Measurements from ENCODE around the gene EXOC3L1. TPM values are rescaled to one million over a fixed set of nuclear protein-coding genes. Genes with fewer than 3 reads are reported as not detected.
A peak's percentile ranks its signal among the peaks of the same experiment; 100 is the strongest.

The EXOC3L1 gene
- total and polyA plus RNA-seq, 8 donors = 7.5 to 16.9 (median 10.4) TPM

DNA sequence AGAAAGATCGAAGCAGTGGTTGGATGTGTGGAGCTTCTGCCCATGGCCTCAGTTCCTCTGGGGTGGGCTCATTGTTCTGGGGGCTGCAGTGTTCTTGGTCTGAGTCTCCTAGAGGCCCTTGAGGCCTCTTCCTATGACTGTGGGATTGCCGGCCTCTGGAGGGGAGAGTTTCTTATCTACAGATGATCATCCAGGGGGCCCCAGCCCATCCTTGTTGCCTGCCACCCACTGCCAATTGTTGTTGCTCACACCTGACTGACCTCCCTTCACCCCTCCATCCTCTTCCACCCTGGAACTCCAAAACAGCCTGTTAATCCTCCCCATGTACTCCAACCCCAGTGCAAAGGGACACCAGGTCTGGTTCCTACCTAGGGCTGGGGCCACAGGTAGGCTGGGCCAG, 45.0 kb downstream of the EXOC3L1 start:
- intact Hi-C loops (cut with DNase I) = no loop called here
- ATAC-seq (no peak), DNase-seq (no peak)
- Histone ChIP-seq H3K27ac (no peak overlapping the region), H3K36me3 (peaks cover 0 to 97% of the 10 kb centered on the region in 2 donors), H3K4me3 (no peak overlapping the region), H3K9me3 (no peaks in the 10 kb centered on the region), H3K27me3 (peaks cover 0 to 9% of the 10 kb centered on the region in 2 donors), H3K4me1 (peaks cover 0 to 5% of the 10 kb centered on the region in 2 donors)
- TF ChIP-seq, protein P1, sequence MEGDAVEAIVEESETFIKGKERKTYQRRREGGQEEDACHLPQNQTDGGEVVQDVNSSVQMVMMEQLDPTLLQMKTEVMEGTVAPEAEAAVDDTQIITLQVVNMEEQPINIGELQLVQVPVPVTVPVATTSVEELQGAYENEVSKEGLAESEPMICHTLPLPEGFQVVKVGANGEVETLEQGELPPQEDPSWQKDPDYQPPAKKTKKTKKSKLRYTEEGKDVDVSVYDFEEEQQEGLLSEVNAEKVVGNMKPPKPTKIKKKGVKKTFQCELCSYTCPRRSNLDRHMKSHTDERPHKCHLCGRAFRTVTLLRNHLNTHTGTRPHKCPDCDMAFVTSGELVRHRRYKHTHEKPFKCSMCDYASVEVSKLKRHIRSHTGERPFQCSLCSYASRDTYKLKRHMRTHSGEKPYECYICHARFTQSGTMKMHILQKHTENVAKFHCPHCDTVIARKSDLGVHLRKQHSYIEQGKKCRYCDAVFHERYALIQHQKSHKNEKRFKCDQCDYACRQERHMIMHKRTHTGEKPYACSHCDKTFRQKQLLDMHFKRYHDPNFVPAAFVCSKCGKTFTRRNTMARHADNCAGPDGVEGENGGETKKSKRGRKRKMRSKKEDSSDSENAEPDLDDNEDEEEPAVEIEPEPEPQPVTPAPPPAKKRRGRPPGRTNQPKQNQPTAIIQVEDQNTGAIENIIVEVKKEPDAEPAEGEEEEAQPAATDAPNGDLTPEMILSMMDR (IDR thresholded peaks at IDR 0.05) = no peak

DNA sequence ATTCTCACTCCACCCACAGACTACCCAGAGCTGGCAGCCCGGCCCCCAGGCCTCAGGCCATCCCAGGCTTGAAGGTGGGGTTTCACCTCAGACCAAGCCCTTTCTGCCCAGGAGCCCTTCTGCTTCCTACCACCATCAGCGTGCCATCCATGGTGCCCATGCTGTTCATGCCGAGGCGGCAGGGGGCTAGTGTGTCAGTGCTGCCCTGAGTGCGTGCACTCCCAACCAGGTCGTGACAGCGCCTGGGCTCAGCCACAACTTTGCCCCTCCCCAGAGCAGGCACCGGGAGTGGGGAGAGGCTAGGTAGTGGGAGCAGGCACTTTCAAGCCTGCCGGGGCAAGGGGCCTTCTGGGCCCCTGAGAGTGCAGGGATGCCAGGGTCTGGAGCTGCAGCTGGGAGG, 47.6 kb downstream of the EXOC3L1 start:
- no peaks in the 10 kb centered on the region for H3K4me1 ChIP-seq
- no peaks in the 10 kb centered on the region for H3K9me3 ChIP-seq
- DNase-seq (peak in 1 of 4 donors; percentile 41), ATAC-seq (no peak)
- H3K4me3 ChIP-seq = no peak overlapping the region
- no peak overlapping the region for H3K27ac ChIP-seq
- peaks cover 0 to 100% of the 10 kb centered on the region in 2 donors for H3K36me3 ChIP-seq
- intact Hi-C loops (cut with DNase I) = no loop called here
- TF ChIP-seq, protein P1 (IDR thresholded peaks at IDR 0.05) = no peak
- no peaks in the 10 kb centered on the region for H3K27me3 ChIP-seq

DNA sequence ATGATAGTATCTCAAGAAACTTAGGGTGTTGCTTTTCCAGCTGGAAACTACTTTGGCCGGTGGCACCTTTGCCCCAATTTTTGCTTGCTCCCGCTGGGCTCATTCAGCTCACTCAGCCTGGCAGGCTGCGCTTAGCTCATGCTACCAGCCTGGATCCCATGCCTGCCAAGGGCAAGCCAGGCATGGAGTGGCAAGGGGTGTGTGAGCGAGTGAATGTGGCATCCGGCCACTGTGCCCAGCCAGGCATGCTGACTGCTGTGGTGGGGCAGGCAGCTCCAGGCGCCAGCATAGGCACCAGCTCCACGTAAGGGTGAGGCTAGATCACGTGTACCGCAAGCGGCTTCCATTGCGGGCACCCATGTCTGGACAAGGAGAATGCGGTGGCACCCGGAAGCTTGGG, 48.5 kb downstream of the EXOC3L1 start:
- DNase-seq (peak in 1 of 4 donors; percentile 59), ATAC-seq (no peak)
- Histone ChIP-seq H3K4me1 (no peaks in the 10 kb centered on the region), H3K9me3 (no peaks in the 10 kb centered on the region), H3K27ac (no peak overlapping the region), H3K27me3 (no peaks in the 10 kb centered on the region), H3K36me3 (peaks cover 0 to 100% of the 10 kb centered on the region in 2 donors), H3K4me3 (no peak overlapping the region)
- TF ChIP-seq, protein P1 (IDR thresholded peaks at IDR 0.05) = no peak
- intact Hi-C loops (cut with DNase I) = no loop called here

DNA sequence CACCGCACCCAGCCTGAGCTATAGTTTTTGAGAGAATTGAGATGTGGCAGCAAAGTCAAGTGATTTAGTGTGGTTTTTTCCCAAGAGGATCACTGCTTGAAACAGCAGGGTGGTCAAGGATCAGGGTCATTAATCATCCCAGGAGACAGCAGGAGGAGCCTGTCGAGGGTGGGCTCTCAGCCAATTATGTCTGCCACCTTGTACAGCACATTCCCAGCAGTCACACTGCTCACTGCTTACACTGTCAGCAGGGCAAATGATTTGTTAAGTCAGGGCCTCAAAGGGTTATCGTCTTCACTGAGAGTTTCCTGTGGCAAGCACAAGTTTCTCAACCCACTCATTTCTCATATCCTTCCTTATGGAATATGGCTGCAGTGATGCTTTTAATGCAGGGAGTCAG, 52.3 kb downstream of the EXOC3L1 start:
- intact Hi-C loops (cut with DNase I) = no loop called here
- peaks cover 0 to 100% of the 10 kb centered on the region in 2 donors for H3K36me3 ChIP-seq
- no peak for DNase-seq

More for the DNA sequence above, 52.3 kb downstream of the EXOC3L1 start:
- no peaks in the 10 kb centered on the region for H3K9me3 ChIP-seq
- no peaks in the 10 kb centered on the region for H3K27me3 ChIP-seq
- H3K4me1 ChIP-seq = no peaks in the 10 kb centered on the region
- TF ChIP-seq, protein P1 (IDR thresholded peaks at IDR 0.05) = no peak
- H3K27ac ChIP-seq = no peak overlapping the region
- H3K4me3 ChIP-seq = no peak overlapping the region
- ATAC-seq = no peak

Small RNA genes lying within 50 kb of the gene (microRNA-seq; reads per million reads assigned to microRNA genes)
- 142 to 156 reads per million in 2 donors for gene MIR328

Other genes with a start within 250 kb of the EXOC3L1 start
- gene CES3, start 228.9 kb downstream of the EXOC3L1 start, total RNA-seq = 1 to 10 TPM in 1 of 2 donors, under 1 TPM in 1; 0.79 to 1.6 TPM
- gene CES3, start 228.9 kb downstream of the EXOC3L1 start, polyA plus RNA-seq (ENCODE audit: insufficient read length in 6 of 6) = 1 to 10 TPM; 3.5 to 5.3 (median 4.8) TPM
- gene CES4A, start 201.5 kb downstream of the EXOC3L1 start, total RNA-seq = 10 to 100 TPM in 1 of 2 donors, 1 to 10 TPM in 1; 9.3 to 14.3 TPM
- gene CES4A, start 201.5 kb downstream of the EXOC3L1 start, polyA plus RNA-seq (ENCODE audit: insufficient read length in 6 of 6) = 10 to 100 TPM in 1 of 6 donors, 1 to 10 TPM in 5; 6.1 to 10.0 (median 7.8) TPM
- 10 to 100 TPM; 46.8 to 47.6 TPM for gene CBFB, start 161.0 kb downstream of the EXOC3L1 start, total RNA-seq
- 10 to 100 TPM; 58.4 to 69.9 (median 64.8) TPM for gene CBFB, start 161.0 kb downstream of the EXOC3L1 start, polyA plus RNA-seq (ENCODE audit: insufficient read length in 6 of 6)
- gene PHAF1, start 80.2 kb downstream of the EXOC3L1 start, total RNA-seq = 10 to 100 TPM; 12.3 to 21.7 TPM
- gene PHAF1, start 80.2 kb downstream of the EXOC3L1 start, polyA plus RNA-seq (ENCODE audit: insufficient read length in 6 of 6) = 10 to 100 TPM; 22.7 to 26.5 (median 23.6) TPM
- 10 to 100 TPM; 18.6 to 29.4 TPM for gene B3GNT9, start 39.1 kb downstream of the EXOC3L1 start, total RNA-seq
- gene B3GNT9, start 39.1 kb downstream of the EXOC3L1 start, polyA plus RNA-seq (ENCODE audit: insufficient read length in 6 of 6) = 10 to 100 TPM; 16.2 to 25.7 (median 19.9) TPM
- 10 to 100 TPM; 25.1 to 25.5 TPM for gene TRADD, start 30.2 kb downstream of the EXOC3L1 start, total RNA-seq
- 1 to 10 TPM; 5.8 to 8.6 (median 7.8) TPM for gene TRADD, start 30.2 kb downstream of the EXOC3L1 start, polyA plus RNA-seq (ENCODE audit: insufficient read length in 6 of 6)
- 10 to 100 TPM; 22.1 to 22.9 TPM for gene FBXL8, start 30.2 kb downstream of the EXOC3L1 start, total RNA-seq
- 1 to 10 TPM; 1.8 to 4.1 (median 3.2) TPM for gene FBXL8, start 30.2 kb downstream of the EXOC3L1 start, polyA plus RNA-seq (ENCODE audit: insufficient read length in 6 of 6)
- gene HSF4, start 25.4 kb downstream of the EXOC3L1 start, total RNA-seq = 10 to 100 TPM; 28.1 to 38.2 TPM
- gene HSF4, start 25.4 kb downstream of the EXOC3L1 start, polyA plus RNA-seq (ENCODE audit: insufficient read length in 6 of 6) = 1 to 10 TPM; 2.5 to 5.9 (median 4.8) TPM
- 10 to 100 TPM; 29.5 to 36.7 TPM for gene NOL3, start 19.6 kb downstream of the EXOC3L1 start, total RNA-seq
- gene NOL3, start 19.6 kb downstream of the EXOC3L1 start, polyA plus RNA-seq (ENCODE audit: insufficient read length in 6 of 6) = 10 to 100 TPM; 11.9 to 19.6 (median 17.3) TPM
- 10 to 100 TPM; 36.8 to 44.7 TPM for gene MATCAP1, start 6.2 kb downstream of the EXOC3L1 start, total RNA-seq
- 10 to 100 TPM; 43.5 to 66.9 (median 59.5) TPM for gene MATCAP1, start 6.2 kb downstream of the EXOC3L1 start, polyA plus RNA-seq (ENCODE audit: insufficient read length in 6 of 6)
- gene E2F4, start 2.0 kb upstream of the EXOC3L1 start, total RNA-seq = 10 to 100 TPM; 47.7 to 81.4 TPM
- gene E2F4, start 2.0 kb upstream of the EXOC3L1 start, polyA plus RNA-seq (ENCODE audit: insufficient read length in 6 of 6) = 10 to 100 TPM; 45.7 to 70.8 (median 53.9) TPM
- 10 to 100 TPM; 14.8 to 21.2 TPM for gene ELMO3, start 9.0 kb upstream of the EXOC3L1 start, total RNA-seq
- gene ELMO3, start 9.0 kb upstream of the EXOC3L1 start, polyA plus RNA-seq (ENCODE audit: insufficient read length in 6 of 6) = 1 to 10 TPM; 4.9 to 9.6 (median 6.8) TPM
- gene TMEM208, start 37.0 kb upstream of the EXOC3L1 start, total RNA-seq = 10 to 100 TPM; 43.8 to 56.9 TPM
- 10 to 100 TPM; 23.1 to 26.4 (median 24.8) TPM for gene TMEM208, start 37.0 kb upstream of the EXOC3L1 start, polyA plus RNA-seq (ENCODE audit: insufficient read length in 6 of 6)
- gene FHOD1, start 57.3 kb upstream of the EXOC3L1 start, total RNA-seq = 100 to 1,000 TPM in 1 of 2 donors, 10 to 100 TPM in 1; 68.4 to 132 TPM
- gene FHOD1, start 57.3 kb upstream of the EXOC3L1 start, polyA plus RNA-seq (ENCODE audit: insufficient read length in 6 of 6) = 100 to 1,000 TPM; 161 to 300 (median 202) TPM
- 1 to 10 TPM; 3.2 to 4.0 TPM for gene SLC9A5, start 58.8 kb upstream of the EXOC3L1 start, total RNA-seq
- gene SLC9A5, start 58.8 kb upstream of the EXOC3L1 start, polyA plus RNA-seq (ENCODE audit: insufficient read length in 6 of 6) = 10 to 100 TPM; 18.8 to 26.1 (median 22.6) TPM
- gene PLEKHG4, start 89.4 kb upstream of the EXOC3L1 start, total RNA-seq = 10 to 100 TPM; 24.9 to 28.5 TPM
- gene PLEKHG4, start 89.4 kb upstream of the EXOC3L1 start, polyA plus RNA-seq (ENCODE audit: insufficient read length in 6 of 6) = 10 to 100 TPM; 28.8 to 40.3 (median 35.6) TPM
- gene KCTD19, start 136.6 kb upstream of the EXOC3L1 start, total RNA-seq = under 1 TPM in 1 of 2 donors, not detected in 1; 0.73 TPM
- gene KCTD19, start 136.6 kb upstream of the EXOC3L1 start, polyA plus RNA-seq (ENCODE audit: insufficient read length in 6 of 6) = 10 to 100 TPM in 1 of 6 donors, 1 to 10 TPM in 5; 6.9 to 13.1 (median 8.4) TPM
- gene LRRC36, start 136.7 kb upstream of the EXOC3L1 start, total RNA-seq = 10 to 100 TPM in 1 of 2 donors, 1 to 10 TPM in 1; 3.0 to 19.5 TPM
- 10 to 100 TPM; 46.6 to 73.6 (median 62.2) TPM for gene LRRC36, start 136.7 kb upstream of the EXOC3L1 start, polyA plus RNA-seq (ENCODE audit: insufficient read length in 6 of 6)
- gene TPPP3, start 203.4 kb upstream of the EXOC3L1 start, total RNA-seq = 10 to 100 TPM; 79.2 to 91.3 TPM
- 100 to 1,000 TPM; 320 to 403 (median 367) TPM for gene TPPP3, start 203.4 kb upstream of the EXOC3L1 start, polyA plus RNA-seq (ENCODE audit: insufficient read length in 6 of 6)
- 10 to 100 TPM; 14.4 to 14.7 TPM for gene ZDHHC1, start 226.3 kb upstream of the EXOC3L1 start, total RNA-seq
- gene ZDHHC1, start 226.3 kb upstream of the EXOC3L1 start, polyA plus RNA-seq (ENCODE audit: insufficient read length in 6 of 6) = 10 to 100 TPM; 16.5 to 24.1 (median 20.0) TPM
- gene HSD11B2, start 241.0 kb upstream of the EXOC3L1 start, total RNA-seq = 1 to 10 TPM; 2.5 to 3.9 TPM
- 10 to 100 TPM; 36.9 to 81.1 (median 64.1) TPM for gene HSD11B2, start 241.0 kb upstream of the EXOC3L1 start, polyA plus RNA-seq (ENCODE audit: insufficient read length in 6 of 6)

Measured in left lung (tissue), 10 donors.